D721Med (cell line): Measurements from ENCODE around the gene PTTG1IP.

Experiments used
- DNase-seq: peaks from one replicate; pipeline ENCODE4 v3.0.0; 2011; ENCODE audit warnings: low spot score; ENCODE audit not compliant: insufficient read length
- FAIRE-seq: peaks from 2 replicates; lab custom pipeline; 2011; peaks lifted over from hg19 to GRCh38; lab: Jason Lieb, UNC
- TF ChIP-seq, protein P1 (sequence below): IDR thresholded peaks from 2 replicates; pipeline ENCODE4 v1.5.1; 2012; ENCODE audit warnings: mild to moderate bottlenecking, control low read depth; ENCODE audit not compliant: insufficient read depth; ENCODE audit errors: missing control alignments

PTTG1IP gene, protein sequence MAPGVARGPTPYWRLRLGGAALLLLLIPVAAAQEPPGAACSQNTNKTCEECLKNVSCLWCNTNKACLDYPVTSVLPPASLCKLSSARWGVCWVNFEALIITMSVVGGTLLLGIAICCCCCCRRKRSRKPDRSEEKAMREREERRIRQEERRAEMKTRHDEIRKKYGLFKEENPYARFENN

DNA sequence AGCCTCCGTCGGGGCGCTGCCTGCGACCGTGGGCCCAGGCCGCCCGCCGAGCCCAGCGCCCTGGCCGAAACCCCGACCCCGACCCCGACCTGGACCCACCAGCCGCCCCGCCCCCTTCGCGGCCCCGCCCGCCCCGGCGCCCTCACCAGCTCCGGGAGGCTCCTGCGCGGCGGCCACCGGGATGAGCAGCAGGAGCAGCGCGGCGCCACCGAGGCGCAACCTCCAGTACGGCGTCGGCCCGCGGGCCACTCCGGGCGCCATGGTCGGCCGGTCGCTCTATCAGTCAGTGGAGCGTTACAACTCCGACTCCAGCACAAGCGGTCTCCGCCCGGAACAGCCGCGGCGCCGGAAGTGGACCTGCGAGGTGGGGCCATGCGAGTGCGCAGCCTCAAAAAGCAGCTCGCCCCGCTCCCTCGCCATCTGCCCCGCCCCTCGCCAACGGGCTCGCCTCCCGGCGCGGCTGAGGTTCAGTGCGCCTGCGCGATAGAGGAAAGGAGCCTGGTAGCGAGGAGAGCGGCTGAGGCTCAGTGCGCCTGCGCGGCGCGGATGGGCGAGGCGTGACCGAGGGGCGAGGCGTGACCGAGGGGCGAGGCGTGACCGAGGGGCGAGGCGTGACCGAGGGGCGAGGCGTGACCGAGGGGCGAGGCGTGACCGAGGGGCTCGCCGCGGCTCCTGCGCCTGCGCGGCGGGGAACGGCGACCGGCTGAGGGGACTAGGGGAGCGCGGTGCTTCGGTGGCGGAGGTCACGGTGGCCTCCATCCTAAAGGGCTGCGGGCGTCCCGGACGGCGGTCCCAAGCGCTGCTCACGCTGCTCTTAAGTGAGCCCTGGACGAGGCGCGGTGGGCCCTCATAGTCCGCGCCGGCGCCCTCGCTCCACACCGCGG, at the start of gene PTTG1IP:
Gene PTTG1IP, minus strand, starts transcription at position 335 of the 884 bp plus-strand sequence. Its CDS starts 74 bp downstream, at position 261.
- TF ChIP-seq, protein P1, sequence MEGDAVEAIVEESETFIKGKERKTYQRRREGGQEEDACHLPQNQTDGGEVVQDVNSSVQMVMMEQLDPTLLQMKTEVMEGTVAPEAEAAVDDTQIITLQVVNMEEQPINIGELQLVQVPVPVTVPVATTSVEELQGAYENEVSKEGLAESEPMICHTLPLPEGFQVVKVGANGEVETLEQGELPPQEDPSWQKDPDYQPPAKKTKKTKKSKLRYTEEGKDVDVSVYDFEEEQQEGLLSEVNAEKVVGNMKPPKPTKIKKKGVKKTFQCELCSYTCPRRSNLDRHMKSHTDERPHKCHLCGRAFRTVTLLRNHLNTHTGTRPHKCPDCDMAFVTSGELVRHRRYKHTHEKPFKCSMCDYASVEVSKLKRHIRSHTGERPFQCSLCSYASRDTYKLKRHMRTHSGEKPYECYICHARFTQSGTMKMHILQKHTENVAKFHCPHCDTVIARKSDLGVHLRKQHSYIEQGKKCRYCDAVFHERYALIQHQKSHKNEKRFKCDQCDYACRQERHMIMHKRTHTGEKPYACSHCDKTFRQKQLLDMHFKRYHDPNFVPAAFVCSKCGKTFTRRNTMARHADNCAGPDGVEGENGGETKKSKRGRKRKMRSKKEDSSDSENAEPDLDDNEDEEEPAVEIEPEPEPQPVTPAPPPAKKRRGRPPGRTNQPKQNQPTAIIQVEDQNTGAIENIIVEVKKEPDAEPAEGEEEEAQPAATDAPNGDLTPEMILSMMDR = no peak
- FAIRE-seq (no peak), DNase-seq (peak; percentile 98)

DNA sequence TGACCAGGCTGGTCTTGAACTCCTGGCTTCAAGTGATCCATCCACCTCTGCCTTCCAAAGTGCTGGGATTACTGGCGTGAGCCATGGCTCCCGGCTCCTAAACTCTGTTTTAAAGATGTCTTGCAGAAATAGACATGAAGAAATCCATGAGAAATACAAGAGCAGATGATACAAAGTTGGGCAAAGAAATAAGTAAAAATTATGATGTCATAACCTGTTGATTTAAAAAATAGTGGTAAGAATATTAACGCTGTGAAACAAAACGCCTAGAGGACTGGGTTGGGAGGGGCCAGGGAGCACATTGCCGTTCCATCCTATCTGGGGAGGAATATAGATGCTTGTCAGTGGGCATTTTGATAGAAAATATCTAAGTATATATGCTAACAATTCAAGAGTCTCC, 48.4 kb upstream of the PTTG1IP start:
- TF ChIP-seq, protein P1 = no peak
- DNase-seq (no peak), FAIRE-seq (no peak)

DNA sequence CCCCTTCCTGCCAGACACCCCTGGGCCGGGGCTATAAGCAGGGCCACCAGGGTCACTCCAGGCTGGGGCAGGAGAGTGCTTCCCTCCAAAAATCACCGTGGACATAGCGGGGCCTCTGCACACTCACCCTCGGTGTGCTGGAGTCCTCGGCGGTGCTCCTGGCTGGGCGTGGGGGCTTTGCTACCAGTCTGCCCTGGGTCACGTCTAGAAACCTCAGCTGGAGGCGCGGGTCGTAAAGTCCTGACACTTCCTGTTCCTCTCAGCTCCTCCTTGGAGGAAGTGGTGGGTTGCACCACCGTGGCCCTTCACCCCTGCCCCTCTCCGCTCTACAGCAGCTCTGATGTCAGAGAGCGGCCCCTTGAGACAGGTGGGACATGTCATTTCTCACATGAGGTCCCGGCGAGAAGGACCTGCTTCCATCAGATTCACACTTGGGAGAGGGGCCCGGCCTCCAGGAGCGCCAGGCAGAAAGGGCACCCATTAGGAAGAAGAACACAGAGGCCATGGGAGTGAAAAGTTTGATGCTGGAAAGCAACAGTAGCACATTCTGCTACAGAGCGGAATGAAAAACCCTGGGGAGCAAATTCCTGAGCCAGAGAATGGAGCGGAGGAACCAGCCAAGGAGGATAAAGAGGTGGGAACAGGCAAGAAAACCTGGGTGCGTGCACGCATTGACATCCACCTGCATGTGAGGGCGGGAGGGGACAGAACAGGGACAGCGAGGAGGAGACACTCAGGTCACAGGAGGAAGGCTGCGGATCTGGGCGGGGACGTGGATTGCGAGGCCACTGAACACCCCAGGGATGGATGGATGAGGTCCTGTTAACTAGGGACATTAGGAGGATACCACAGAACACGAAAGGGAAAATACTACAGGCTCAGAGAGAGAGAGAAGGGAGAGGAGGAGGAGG, 47.5 kb upstream of the PTTG1IP start, which contains the start of gene ITGB2:
Gene ITGB2, minus strand, starts transcription at position 206 of the 911 bp plus-strand sequence. CDS start 10,117 bp downstream, outside the sequence.
- no peak for FAIRE-seq
- no peak for DNase-seq
- TF ChIP-seq, protein P1 = no peak

DNA sequence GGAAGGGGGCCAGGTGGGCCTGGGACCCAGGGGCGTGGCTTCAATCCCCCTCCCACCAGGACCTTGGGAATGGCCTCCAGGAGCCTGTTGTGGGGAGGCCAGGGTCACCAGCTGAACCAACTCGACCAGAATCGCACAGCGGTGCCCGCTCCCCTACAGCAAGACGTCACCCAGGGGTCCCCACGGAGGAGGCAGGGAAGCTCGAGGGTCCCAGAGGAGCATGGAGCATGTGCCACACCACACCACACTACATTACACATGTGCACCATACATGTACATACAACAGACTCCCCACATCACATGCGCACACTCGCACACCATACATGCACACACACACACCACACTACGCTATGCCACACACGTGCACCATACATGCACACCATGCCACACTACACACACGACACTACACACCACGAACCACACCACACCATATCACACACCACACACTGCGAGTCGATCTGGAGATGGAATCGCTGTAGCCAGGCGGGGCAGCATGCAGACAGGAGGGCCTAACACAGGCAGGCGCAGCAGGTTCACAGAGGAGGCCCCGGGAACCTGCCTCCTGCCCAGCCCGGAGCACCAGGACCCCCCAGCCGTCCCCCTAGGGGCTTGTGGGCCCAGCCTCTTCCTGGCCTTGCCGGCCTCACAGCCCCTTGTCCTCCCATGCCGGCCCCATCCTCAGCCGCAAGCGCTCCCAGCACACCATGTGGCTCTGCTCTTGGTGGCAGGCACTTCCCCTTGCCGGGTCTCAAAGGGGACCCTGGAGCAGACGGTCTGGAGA, 46.6 kb upstream of the PTTG1IP start:
- DNase-seq (no peak), FAIRE-seq (no peak)
- TF ChIP-seq, protein P1 = no peak

DNA sequence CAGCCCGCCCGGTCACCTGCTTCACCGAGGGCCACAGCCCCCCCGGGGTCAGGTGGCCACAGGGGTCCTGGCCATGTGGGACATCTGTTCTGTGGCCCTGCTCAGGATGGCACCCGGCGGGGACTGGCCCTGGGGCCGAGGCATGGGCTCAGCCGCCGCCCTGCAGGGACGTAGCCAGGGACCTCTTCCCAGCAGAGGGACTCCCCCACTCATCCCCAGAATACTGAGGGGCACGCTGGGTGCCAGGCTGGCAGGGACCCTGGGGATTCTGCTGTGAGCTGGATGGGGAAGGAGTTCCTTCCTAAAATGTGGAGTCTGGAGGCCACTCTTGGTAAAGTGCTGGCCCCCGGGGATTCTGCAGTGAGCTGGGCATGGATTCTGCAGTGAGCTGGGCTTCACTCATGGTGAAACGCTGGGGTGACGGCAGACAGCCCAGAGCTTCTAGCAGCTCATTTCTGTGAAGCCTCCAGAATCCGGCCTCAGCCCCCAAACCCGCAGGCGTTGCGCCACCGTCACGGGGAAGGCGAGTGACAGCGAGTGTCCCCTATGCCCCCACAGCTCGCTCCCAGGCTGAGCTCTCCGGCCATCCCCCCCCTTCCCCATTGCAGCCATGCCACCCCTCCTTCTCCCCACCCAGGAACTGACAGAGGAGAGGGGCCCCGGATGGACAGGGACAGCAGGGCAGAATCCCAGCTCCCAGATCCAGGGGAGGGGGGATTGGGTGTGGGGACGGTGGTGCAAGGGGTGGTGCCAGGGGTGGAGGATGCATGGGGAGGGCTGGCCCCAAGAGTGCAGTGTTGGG, 45.8 kb upstream of the PTTG1IP start:
- no peak for FAIRE-seq
- DNase-seq = no peak
- TF ChIP-seq, protein P1 = no peak
